PC-9 (cell line): ENCODE measurements around the gene ABHD3. TPM values are rescaled to one million over a fixed set of nuclear protein-coding genes. Genes with fewer than 3 reads are reported as not detected.

Experiments
- BruUV-seq: library from RNA; stranded (reverse); fragments of 400-500 nt; replicated peaks from 2 replicates; lab custom pipeline; 2021; lab: Mats Ljungman, UMichigan
- CTCF ChIA-PET: fragments of 300-600 bp; sonication (Branson Sonifier 250); formaldehyde crosslinking; loops from one replicate; lab custom pipeline; 2022; ENCODE audit warnings: antibody characterized with exemption; lab: Charles Lee
- POLR2A ChIA-PET: fragments of 300-600 bp; sonication (Branson Sonifier 250); formaldehyde crosslinking; loops from one replicate; lab custom pipeline; 2022; ENCODE audit warnings: antibody characterized with exemption; ENCODE audit not compliant: unreplicated experiment; lab: Charles Lee
- DNase-seq, 2 experiments: peaks; one replicate each; pipeline versions ENCODE4 v3.0.0 to v3.0.0-alpha.2; 2015 to 2022; ENCODE audit warnings: mixed read lengths in 1 of 2
- H2AFZ ChIP-seq: fragments of 200-600 bp; sonication (generic); 2 replicates; pipeline ENCODE4 v1.8.1; 2017; ENCODE audit warnings: antibody characterized with exemption
- H3F3A ChIP-seq: fragments of 200-600 bp; sonication (generic); 2 replicates; pipeline ENCODE4 v1.8.1; 2017; ENCODE audit warnings: antibody characterized with exemption, mild to moderate bottlenecking, low read depth; ENCODE audit not compliant: insufficient read depth
- H3K27ac ChIP-seq: fragments of 200-600 bp; sonication (generic); 2 replicates; pipeline ENCODE4 v1.6.1; 2016; ENCODE audit warnings: mixed run types
- H3K27me3 ChIP-seq: fragments of 200-600 bp; sonication (generic); 2 replicates; pipeline ENCODE4 v1.6.1; 2016; ENCODE audit warnings: low read depth, mixed run types; ENCODE audit not compliant: insufficient read depth
- H3K36me3 ChIP-seq: fragments of 200-600 bp; sonication (generic); 2 replicates; pipeline ENCODE4 v1.6.1; 2016; ENCODE audit warnings: low read depth, mixed run types
- H3K4me1 ChIP-seq: fragments of 200-600 bp; sonication (generic); replicated peaks from 2 replicates; pipeline ENCODE4 v1.6.1; 2016; ENCODE audit warnings: mixed run types; ENCODE audit not compliant: insufficient read depth
- H3K4me2 ChIP-seq: fragments of 200-600 bp; sonication (generic); 2 replicates; pipeline ENCODE4 v1.6.1; 2017; ENCODE audit warnings: mixed run types
- H3K4me3 ChIP-seq: fragments of 200-600 bp; sonication (generic); 2 replicates; pipeline ENCODE4 v1.6.1; 2016; ENCODE audit warnings: mixed run types
- H3K79me2 ChIP-seq: fragments of 200-600 bp; sonication (generic); 2 replicates; pipeline ENCODE4 v1.6.1; 2017; ENCODE audit warnings: low read depth, mixed run types
- H3K9me2 ChIP-seq: fragments of 200-600 bp; sonication (generic); 2 replicates; pipeline ENCODE4 v1.8.1; 2017; ENCODE audit warnings: mild to moderate bottlenecking; ENCODE audit not compliant: insufficient read depth
- H3K9me3 ChIP-seq: fragments of 200-600 bp; sonication (generic); 2 replicates; pipeline ENCODE4 v1.8.1; 2016; ENCODE audit warnings: low read depth; ENCODE audit not compliant: insufficient read depth
- H4K20me1 ChIP-seq: fragments of 200-600 bp; sonication (generic); 2 replicates; pipeline ENCODE4 v1.8.1; 2017; ENCODE audit not compliant: insufficient read depth
- EZH2 ChIP-seq: fragments of 200-600 bp; sonication (generic); IDR thresholded peaks from 2 replicates; pipeline ENCODE4 v1.8.0; 2017; ENCODE audit warnings: antibody characterized with exemption, low read depth
- intact Hi-C: fragments of 100-400 bp; cut with micrococcal nuclease; formaldehyde crosslinking; loops from one replicate; pipeline ENCODE4 v1.10.0; 2022; ENCODE audit not compliant: unreplicated experiment
- total RNA-seq: library from RNA; stranded (reverse); gene quantifications from 2 replicates; pipeline ENCODE4 v1.2.3, GENCODE V29; 2021
- TF ChIP-seq, protein P1 (sequence below): fragments of 200-600 bp; sonication (generic); conservative IDR thresholded peaks from 2 replicates; pipeline ENCODE4 v1.6.1; 2017; ENCODE audit warnings: mixed run types, antibody characterized with exemption, mild to moderate bottlenecking, moderate library complexity

Gene ABHD3
- total RNA-seq, 1 experiment from 2014 or later = 33.7 TPM

DNA sequence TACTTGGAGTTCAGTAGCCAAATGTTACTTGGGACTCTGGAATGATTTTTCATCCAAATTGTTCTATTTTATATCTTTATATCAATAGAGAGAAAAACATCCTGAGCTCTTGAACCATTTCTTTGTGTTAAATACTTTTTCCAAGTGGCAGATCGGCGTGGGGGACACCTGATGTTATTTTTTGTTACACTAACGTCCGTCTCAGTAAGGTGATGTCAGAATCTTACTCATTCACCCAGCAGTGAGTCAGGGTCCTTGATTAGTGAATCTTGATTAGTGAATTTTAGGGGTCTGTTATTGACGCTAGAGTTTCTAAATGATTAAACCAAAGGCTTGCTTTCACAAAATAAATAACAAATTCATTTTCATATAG, 37.7 kb upstream of the ABHD3 start:
- peaks cover 55% of the 10 kb centered on the region for H3K79me2 ChIP-seq
- H3K9me3 ChIP-seq = no peaks in the 10 kb centered on the region
- no peaks in the 10 kb centered on the region; the same call in 1 of the 2 replicates for H4K20me1 ChIP-seq
- no peaks in the 10 kb centered on the region for H3F3A ChIP-seq
- intact Hi-C loops = loop anchor here (10.0 kb wide), 2 partner anchors 68 to 128 kb away; partner anchors contain the start of gene SNRPD1
- H2AFZ ChIP-seq = peak overlapping the region; percentile 76; the same call in 1 of the 2 replicates
- no peak overlapping the region for H3K27ac ChIP-seq
- TF ChIP-seq, protein P1, sequence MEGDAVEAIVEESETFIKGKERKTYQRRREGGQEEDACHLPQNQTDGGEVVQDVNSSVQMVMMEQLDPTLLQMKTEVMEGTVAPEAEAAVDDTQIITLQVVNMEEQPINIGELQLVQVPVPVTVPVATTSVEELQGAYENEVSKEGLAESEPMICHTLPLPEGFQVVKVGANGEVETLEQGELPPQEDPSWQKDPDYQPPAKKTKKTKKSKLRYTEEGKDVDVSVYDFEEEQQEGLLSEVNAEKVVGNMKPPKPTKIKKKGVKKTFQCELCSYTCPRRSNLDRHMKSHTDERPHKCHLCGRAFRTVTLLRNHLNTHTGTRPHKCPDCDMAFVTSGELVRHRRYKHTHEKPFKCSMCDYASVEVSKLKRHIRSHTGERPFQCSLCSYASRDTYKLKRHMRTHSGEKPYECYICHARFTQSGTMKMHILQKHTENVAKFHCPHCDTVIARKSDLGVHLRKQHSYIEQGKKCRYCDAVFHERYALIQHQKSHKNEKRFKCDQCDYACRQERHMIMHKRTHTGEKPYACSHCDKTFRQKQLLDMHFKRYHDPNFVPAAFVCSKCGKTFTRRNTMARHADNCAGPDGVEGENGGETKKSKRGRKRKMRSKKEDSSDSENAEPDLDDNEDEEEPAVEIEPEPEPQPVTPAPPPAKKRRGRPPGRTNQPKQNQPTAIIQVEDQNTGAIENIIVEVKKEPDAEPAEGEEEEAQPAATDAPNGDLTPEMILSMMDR = no peak
- TF ChIP-seq EZH2 = no peak
- peak overlapping the region; percentile 76 for H3K4me2 ChIP-seq
- no peaks in the 10 kb centered on the region for H3K9me2 ChIP-seq
- H3K36me3 ChIP-seq = no peaks in the 10 kb centered on the region
- H3K4me1 ChIP-seq = peaks cover 4% of the 10 kb centered on the region; the same call in 1 of the 2 replicates
- ChIA-PET CTCF (interaction anchor here (0.6 kb wide), 1 partner anchor 110 kb away, joined by 6 read pairs; no protein-coding TSS in a partner anchor), POLR2A (interaction anchor here (0.7 to 1.0 kb wide), 2 partner anchors 18 to 725 kb away, joined by 3 to 4 read pairs; no protein-coding TSS in a partner anchor)
- peak overlapping the region; percentile 80; the same call in 1 of the 2 replicates for H3K4me3 ChIP-seq
- H3K27me3 ChIP-seq = no peaks in the 10 kb centered on the region
- no TSS peak for BruUV-seq
- DNase-seq = no peak

DNA sequence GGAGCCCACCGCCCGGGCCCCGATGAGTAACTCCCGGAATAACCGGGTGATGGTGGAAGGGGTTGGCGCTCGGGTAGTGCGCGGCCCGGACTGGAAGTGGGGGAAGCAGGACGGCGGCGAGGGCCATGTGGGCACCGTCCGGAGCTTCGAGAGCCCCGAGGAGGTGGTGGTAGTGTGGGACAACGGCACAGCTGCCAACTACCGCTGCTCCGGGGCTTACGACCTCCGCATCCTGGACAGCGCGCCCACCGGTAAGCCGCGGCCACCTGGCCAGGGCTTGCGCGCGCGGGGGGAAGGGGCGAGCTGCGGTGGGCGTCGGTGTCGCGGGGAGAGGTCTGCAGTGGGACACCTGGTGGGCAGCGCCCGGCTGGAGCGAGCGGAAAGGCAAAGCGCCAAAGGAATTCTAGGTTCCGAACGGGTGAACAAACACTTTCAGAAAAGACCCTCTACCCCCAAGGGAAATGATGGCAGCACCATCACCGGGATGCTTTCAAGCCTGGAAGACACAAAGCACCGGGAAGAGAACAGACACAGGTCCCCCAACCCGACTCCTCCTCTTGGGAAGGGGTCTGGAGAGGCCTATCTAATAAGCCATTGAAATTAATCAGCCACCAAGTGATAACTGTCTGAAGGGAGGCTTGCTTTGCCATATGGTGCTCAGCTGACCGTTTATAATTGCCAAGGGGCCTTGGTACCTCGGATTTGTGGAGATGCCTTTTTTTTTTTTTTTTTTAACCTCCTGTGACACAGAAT, 37.2 kb upstream of the ABHD3 start:
- Histone ChIP-seq H3K27me3 (no peaks in the 10 kb centered on the region), H4K20me1 (no peaks in the 10 kb centered on the region), H3K9me2 (no peaks in the 10 kb centered on the region), H3K4me2 (peak overlapping the region; percentile 76), H3K4me3 (peak overlapping the region; percentile 80), H3K27ac (no peak overlapping the region), H3K36me3 (no peaks in the 10 kb centered on the region), H3F3A (no peaks in the 10 kb centered on the region), H3K4me1 (peaks cover 4% of the 10 kb centered on the region; the same call in 1 of the 2 replicates), H3K9me3 (no peaks in the 10 kb centered on the region; the same call in 1 of the 2 replicates), H2AFZ (peak overlapping the region; percentile 76), H3K79me2 (peaks cover 50% of the 10 kb centered on the region)
- intact Hi-C loops = loop anchor here (10.0 kb wide), 2 partner anchors 67 to 127 kb away; partner anchors contain the start of gene SNRPD1
- peak in 1 of 2 experiments; percentile 10 for DNase-seq
- TSS peak; percentile 40 for BruUV-seq
- TF ChIP-seq, protein P1 = no peak
- TF ChIP-seq EZH2 = no peak
- ChIA-PET POLR2A (interaction anchor here (1.0 kb wide), 1 partner anchor 19 kb away, joined by 3 read pairs; no protein-coding TSS in a partner anchor), CTCF (interaction anchor here (0.6 kb wide), 1 partner anchor 109 kb away, joined by 6 read pairs; no protein-coding TSS in a partner anchor)

GRCh38 chr18:21741312-21741561, 36.7 kb upstream of the ABHD3 start:
- intact Hi-C loops = loop anchor here (10.0 kb wide), 2 partner anchors 66 to 126 kb away; partner anchors contain the start of gene SNRPD1
- Histone ChIP-seq H3K4me2 (peak overlapping the region; percentile 76), H3K36me3 (no peaks in the 10 kb centered on the region), H3K4me1 (peaks cover 4% of the 10 kb centered on the region; the same call in 1 of the 2 replicates), H3K27ac (no peak overlapping the region), H3K9me3 (no peaks in the 10 kb centered on the region; the same call in 1 of the 2 replicates), H3K79me2 (peaks cover 45% of the 10 kb centered on the region), H2AFZ (peak overlapping the region; percentile 76; the same call in 1 of the 2 replicates), H3K27me3 (no peaks in the 10 kb centered on the region), H3F3A (no peaks in the 10 kb centered on the region), H3K9me2 (no peaks in the 10 kb centered on the region), H4K20me1 (no peaks in the 10 kb centered on the region), H3K4me3 (peak overlapping the region; percentile 80; the same call in 1 of the 2 replicates)
- DNase-seq = no peak
- POLR2A ChIA-PET = no interaction called here
- TF ChIP-seq, protein P1 = no peak
- no peak for TF ChIP-seq EZH2
- no TSS peak for BruUV-seq
- CTCF ChIA-PET = no interaction called here
